Measurements from ENCODE around the gene NBAS.

- no peak for TF ChIP-seq CTCF (IDR thresholded peaks at IDR 0.05)
- no peak for TF ChIP-seq POLR2AphosphoS5 (IDR thresholded peaks at IDR 0.05; ENCODE audit: low read depth, low read length)
- TF ChIP-seq REST (IDR thresholded peaks at IDR 0.05; ENCODE audit: insufficient read depth in 1 of 2, low read depth in 2 of 2, low read length in 1 of 2): no peak
- TF ChIP-seq SIN3A (IDR thresholded peaks at IDR 0.05; ENCODE audit: borderline replicate concordance, insufficient read depth, low read depth, low read length): no peak
These were observed 62.6 kb downstream of the NBAS start for GRCh38 chr2:15498554-15498953.

Measured in Panc1 (cell line).